HG03095 (cell line): Measurements from ENCODE around the gene WDFY1.

Experiments
- ATAC-seq: cut with Tn5 transposase; IDR thresholded peaks from one replicate; pipeline ENCODE4 v1.9.1; 2021; ENCODE audit warnings: moderate library complexity; ENCODE audit not compliant: unreplicated experiment

WDFY1 gene

DNA sequence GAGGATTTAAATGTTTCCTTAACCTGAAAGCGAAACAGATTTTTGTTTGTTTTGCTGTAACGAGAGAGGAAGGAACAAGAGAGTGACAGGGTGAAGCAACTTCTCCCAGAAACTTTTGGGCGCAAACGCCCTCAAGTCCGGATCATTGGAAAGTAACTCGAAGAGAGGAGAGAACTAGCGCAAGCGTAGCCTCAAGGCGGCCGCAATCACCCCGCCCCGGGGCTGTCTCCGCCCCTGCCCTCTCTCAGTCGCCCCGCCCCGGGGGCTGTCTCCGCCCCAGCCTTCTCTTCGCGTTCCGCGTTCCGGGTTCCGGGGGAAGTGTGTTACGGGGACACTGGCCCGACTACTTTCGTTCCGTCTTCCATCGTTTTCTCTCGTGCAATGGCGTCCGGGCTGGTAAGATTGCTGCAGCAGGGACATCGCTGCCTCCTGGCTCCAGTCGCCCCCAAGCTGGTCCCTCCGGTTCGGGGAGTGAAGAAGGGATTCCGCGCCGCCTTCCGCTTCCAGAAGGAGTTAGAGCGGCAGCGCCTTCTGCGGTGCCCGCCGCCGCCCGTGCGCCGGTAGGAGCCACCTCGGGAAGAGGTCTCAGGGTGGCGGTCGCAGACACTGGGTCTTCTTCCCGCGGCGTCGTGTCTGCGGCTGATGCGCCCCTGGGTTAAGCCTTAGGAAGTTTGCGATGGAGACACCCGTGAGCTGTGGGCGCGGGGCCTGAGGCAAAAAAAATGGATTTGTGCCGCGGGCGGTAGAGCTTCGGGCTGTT, 12.1 kb upstream of the WDFY1 start, which contains the start of gene MRPL44:
Gene MRPL44 (plus strand): TSS at position 372 of the 760 bp plus-strand sequence. CDS start 10 bp downstream, at position 382.
- ATAC-seq = peak; percentile 85

DNA sequence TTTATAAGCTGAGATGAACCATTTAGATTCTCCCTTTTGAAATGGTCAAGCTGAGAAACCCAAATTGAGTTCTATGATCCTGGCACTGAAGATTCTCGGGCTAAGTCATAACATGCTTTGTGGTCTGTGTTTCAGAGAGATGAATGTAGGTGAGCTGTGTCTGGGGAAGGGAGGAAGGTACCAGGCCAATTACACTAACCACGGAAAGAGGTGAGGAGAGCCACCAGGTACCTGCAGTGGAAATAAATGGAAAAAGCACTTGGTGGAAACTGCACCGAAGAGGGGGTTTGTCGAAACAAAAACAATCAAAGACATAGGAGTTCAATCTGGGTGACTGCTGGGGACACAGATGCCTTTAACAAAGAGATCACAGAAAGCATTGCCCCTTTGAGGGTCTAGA, 11.2 kb upstream of the WDFY1 start:
- no peak for ATAC-seq

DNA sequence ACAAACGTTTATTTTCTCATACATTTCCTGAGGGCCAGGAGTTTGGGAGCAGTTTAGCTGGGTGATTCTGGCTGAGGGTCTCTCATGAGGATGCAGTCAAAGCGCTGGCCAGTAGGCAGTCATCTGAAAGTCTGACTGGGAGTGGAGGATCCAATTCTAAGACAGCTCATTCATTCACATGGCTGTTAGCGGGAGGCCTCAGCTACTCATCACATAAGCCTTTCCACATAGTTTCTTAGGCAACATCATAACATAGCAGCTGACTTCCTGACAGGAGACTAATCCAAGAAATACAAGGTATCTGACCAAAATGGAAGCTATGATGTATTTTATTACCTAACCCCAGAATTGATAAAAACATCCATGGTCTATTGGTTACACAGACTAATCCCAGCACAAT, 9.3 kb upstream of the WDFY1 start:
- ATAC-seq = no peak

DNA sequence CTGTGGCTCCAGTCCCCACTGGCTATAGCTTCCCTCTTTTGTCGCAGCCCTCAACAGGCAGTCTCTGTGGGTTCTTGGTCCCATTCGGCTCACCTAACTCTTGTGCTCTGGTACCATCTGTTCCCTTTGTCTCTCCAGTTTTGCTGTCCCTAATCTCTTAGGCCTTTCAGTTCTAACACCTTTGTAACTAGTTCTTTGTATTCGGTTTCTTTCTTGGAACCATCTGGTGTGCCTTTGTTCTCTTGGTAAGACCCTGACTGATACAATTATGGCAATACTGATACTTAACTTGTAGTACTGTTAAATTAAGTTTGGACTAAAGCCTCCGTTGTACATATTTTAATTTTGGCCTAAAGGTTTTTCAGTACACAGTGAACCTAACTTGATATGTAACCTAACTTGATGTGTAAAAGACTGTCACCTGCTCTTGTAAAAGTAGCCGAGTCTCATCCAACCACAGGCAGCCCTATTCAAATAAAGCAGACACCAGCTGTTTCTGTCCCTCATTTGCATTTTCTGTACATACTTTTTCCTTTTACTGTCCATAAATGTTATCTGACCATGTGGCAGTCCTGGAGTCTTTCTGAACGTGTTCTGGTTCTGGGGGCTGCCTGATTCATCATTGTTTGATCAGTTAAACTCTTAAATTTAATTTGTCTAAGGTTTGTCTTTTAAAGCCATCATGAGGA, 7.3 kb upstream of the WDFY1 start:
- peak; percentile 56 for ATAC-seq

DNA sequence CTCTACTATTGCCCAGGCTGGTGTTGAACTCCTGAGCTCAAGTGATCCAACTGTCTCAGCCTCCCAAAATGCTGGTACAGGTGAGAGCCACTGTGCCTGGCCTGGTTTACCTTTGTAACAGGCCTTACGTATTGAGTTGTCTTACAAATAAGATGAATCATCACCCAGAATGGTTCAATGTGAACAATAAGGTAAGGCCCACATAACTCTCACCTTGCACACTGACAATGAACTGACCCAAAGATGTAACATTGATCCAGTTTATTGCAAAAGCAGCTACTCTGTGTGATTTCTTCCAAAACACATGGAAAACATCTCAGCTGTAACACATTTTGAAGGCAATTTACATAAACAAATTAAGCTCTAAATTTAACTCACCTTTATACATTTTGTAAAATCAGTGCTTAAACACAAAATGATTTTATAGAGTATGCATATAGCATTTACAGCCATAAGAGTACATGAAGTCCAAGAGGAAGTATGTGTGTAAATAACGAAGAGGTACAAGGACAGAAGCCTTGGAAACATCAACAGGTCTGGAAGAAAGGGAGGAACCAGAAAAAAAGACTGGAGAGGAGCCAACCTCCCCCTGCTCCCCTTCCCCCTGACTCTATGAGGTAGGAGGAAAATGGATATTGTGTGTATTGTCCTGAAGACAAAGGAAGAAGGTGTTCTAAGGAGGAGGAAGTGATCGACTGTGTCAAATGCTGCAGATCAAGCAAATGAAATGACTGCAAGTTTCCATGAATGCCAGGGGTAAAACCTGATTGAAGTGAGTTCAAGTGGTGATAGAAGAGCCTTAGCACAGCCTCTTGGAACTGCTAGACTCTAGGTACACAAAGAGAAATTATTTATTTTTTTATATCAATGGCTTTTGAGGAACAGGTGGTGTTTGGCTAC, 5.6 kb upstream of the WDFY1 start:
- no peak for ATAC-seq

DNA sequence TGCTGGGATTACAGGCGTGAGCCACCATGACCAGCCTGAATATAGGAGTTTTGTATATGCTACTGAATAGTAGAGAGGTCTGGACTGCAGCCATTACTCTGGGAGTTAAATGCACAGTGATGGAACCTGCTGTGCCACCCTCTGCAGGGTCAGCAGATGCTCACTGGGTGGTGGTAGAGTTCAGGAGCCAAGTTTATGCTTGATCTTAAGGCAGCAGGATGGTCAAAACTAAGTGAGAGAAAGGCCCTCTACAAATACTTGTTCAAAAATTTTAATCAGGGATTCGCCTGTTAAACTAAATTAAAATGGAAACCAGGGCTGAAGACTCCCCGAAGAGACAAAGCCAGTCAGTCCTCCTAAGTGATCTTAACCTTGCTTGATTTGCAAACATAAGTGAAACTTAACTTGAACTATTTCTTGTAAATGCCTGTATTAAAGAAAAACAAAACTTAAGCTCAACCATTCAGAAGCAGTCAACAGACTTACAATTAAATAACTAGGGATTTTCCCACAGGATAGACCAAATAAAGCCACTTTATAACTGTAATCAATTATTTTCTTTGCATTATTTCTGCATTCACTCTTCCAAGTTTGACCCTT, 4.2 kb upstream of the WDFY1 start:
- ATAC-seq = no peak

DNA sequence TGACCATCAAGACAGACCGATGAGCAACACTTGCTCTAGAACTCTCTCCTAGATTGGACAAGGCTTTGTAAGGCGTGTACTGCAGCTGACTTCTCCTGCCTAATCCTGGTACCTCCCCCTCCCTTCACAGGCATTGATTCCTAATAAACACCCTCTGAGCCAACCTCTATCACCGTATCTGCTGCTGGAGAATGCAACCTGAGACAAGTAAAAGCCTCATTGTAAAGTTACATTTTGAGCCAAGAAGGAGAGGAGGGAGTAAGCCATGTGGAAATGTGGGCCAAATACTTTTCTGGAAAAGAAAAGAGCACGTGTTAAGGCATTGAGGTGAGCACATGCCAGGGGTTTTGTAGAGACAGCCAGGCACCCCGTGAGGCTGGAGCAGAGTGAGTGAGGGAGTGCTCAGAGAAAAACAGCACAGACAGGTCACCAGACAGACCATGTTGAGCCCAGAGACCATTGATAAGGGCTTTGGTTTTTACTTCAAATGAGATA, 2.6 kb upstream of the WDFY1 start:
- ATAC-seq = no peak

DNA sequence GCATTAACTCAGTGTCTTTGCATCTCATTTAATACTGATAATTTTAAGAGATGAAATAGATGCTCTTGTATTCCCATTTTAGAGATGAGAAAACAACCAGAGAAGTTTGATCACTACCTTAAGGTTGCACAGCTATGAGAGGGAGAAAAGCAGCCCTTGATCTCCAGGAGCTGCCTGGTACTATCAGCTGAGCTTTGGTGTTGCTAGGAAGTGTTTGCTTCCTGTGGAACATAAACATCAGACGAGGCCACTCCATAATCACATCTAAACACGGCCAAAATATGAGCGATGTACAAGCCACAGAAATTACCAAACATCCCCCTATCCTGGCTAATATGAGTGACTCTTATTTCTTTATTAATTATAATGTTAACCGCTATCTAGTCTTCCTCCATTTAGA, 620 bp upstream of the WDFY1 start:
- ATAC-seq = no peak

DNA sequence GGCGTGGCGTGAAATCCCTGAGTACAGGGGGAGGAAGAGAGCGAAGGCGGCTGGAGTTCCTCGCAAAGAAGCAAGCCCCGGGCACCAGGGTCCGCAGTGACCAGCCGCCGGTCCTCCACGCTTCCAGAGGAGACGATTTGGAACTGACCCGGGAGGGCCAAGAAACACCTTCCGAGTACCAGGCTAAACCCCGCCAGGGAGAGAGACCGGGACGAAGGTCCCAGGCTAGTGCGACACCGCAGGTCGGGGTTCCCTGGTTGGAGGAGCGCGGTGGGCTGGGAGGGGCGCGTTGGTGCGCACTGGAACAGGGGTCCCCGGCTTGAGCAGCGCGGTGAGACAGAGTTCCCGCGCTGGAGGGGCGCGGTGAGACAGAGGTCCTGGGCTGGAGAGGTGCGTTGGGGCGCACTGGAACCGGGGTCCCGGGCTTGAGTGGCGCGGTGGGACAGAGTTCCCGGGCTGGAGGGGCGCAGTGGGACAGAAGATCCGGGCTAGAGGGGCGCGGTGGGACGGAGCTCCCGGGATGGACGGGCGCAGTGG, 901 bp downstream of the WDFY1 start:
- ATAC-seq = no peak

DNA sequence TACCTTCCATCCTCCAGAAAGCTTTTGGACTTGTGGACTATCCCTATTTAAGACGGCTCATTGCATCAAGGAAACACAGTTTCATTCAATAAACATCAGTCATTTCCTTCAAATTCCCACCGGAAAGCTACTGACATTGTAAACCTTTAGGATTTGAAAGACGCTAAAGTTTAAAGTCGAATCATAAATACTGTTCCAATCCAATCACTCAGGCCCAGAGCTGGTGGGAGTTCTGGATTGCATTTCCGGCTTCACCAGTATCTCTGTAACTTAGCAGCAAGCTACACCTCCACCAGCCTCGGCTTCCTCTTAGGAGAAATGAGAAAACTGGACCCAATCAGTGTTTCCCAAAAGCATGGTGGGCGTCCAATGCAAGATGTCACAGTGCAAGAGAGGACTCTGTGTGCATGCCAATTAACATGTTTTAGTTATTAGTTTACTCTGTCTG, 1.6 kb downstream of the WDFY1 start:
- ATAC-seq = no peak

DNA sequence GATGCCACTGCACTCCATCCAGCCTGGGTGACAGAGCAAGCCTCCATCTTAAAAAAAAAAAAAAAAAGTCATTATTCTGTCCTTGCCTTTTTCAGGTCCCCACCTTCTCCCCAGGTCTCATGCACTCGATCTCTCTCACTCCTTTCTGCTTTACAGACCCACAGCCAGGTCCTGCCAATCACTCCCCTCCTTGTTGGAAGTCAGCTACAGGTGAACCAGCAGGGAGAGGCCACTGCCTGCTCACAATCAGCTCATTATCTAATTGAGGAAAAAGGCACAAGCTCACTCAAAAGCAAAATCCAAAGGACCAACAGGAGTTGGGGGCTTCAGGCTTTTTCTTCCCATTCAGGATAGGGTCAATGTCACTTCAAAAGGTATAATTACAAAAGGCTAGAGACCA, 2.0 kb downstream of the WDFY1 start:
- no peak for ATAC-seq

DNA sequence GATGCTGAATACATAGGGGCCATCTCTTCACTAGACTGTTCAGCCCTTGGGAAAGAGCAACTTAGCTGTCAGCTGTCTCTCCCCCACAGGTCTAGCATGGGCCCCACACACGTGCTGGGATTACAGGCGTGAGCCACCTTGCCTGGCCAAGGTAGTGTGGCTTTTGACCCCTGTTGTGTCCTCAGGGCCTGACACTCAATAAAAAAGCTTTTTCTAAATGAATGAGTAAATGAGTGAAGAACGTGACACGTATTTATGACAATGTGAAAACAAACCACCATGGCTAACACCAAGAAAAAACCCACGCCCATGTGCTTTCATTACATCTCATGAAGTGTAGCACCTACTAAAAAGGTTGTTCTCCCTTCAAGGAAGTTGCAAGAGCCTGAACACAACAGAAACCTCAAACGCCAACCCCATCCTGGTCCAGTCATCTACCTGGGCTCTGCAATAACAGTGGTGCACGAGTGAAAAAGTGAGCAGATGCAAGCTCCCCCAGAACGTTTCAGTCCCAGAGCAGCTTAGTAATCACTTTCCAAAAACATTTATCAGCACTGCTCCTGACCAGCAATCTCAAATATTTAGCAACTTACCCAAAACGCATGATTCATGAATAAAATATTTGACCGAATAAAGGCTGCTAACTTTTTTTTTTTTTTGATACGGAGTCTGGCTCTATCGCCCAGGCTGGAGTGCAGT, 3.4 kb downstream of the WDFY1 start:
- peak; percentile 45 for ATAC-seq

DNA sequence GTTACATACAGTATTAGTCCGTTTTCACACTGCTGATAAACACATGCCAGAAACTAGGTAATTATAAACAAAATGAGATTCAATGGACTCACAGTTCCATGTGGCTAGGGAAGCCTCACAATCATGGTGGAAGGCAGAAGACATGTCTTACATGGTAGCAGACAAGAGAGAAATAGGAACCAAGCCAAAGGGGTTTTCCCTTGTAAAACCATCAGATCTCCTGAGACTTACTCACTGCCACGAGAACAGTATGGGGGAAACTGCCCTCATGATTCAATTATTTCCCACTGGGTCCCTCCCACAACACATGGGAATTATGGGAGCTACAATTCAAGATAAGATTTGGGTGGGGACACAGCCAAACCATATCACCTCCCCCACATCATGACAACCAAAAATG, 5.7 kb downstream of the WDFY1 start:
- peak; percentile 39 for ATAC-seq

DNA sequence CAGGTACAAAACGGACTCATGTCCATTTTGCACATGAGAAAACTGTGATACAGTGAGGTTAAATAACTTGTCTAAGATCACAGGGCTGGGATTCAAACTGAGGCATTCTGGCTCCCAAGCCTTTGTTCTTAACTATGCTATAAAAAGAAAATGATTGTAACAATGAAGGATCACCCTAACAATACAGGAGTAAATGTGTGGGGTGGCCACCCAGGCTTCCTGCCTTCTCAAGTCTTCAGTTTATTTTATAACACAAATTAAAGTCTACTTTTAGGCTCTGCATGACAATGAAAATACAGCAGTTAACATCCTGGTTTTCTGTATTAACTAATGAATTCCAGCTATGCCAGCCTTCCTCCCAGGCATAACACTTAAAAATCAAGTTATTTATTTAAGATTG, 7.6 kb downstream of the WDFY1 start:
- ATAC-seq = no peak

DNA sequence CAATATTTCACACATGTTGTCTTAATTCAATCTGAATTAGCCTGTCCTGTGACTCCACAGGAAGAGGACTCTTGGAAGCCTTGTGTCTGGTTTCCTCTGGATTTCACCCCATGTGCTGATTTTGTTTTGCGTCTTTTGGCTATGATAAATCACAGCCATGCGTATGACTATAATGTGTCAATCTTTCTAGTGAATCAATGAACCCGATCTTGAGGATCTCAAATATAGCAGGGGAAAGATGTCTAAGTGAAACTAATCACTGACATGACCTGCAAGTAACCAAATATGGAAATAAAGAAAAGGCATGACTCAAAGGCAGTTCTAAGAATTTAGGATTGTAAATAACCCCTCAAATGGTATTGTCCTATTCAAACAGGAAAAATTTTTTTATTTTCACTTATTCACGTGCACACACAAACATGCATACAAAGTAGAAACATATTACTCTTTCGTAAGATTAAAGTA, 8.2 kb downstream of the WDFY1 start:
- ATAC-seq = no peak

DNA sequence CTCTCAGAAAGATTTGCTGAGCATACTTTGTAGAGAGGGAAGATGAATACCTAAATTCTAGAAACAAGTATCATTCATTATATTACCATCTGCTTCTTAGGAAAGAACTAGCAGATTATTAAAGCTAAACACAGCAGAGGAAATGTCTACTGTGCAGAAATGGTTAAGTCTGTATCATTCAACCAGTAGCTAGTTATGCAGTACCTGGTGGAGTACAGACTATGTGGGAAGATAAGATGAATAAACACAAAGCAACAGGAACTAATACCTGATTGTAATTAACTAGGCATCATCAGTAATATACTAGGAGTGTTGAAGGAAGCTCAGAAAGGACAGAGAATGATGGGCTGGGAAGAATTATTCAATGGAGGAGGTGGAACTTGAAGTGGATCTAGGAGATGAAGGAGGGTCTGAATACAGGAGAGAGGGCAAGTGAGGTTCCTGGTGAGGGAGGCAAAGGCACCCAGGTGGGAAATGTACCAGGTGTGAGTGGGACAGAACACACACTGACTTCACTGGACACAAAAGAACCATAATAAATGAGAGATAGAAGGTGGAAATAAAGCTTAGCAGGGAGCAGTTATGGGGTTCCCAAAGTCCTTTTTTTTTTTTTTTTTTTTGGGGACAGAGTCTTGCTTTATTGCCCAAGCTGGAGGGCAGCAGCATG, 9.5 kb downstream of the WDFY1 start:
- no peak for ATAC-seq

DNA sequence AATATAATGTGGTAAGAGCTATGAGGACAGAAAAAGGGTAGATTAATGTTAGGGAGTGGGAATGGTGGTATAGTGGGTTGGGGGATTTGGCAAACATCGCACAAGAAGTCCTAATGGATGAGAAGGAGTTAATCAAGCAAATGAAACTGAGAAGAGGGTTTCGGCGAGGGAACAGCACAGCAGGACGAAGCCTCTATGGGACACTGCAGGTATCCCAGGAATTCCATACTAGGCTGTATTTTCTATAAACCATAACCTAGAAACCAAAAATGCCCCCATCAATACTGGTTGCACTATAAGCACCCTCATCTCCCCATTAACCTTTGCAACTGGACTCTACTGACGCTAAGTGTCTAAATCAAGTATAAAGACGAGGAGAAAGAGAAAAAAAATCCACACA, 10.3 kb downstream of the WDFY1 start:
- ATAC-seq = no peak

DNA sequence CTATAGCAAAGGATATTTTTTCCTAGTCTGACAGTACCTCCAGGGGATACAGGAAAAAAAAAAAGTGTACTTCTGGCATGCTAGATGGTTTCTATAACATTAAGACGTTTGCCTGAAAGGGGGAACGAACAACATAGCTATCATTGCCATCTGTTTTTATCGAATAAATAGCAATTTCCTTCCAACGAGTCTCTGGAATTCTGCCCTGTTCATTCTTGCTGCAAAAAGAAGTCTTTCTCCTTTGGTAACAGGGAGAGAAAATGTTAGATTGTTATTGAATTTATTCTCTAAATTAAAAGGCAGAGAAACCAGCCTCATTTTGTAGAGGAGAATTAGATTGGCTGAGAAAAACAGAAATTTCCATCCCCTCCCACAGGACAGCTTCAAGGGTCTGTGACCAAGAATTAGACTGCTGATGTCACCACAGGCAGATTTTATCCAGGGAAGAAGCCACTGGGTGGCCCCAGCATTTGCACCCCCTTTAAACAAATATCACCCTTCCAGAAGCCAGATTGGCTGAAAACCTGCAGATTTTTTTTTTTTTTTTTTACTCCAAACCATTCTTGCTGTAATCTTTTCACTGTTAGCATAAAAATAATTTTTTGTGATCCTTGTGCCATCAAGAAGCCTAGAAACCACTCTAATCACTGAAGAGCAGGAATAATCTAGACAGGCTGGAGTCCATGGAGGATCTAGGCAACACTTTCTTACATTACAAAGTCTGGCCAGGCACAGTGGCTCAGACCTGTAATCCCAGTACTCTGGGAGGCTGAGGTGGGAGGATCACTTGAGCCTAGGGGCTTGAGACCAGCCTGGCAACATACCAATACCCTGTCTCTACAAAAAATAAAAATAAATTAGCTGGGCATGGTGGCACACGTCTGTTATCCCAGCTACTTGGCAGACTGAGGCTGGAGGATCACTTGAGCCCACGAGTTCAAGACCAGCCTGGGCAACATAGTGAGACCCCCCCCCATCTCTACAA, 12.0 kb downstream of the WDFY1 start:
- ATAC-seq = no peak
